T-helper 9 cell (primary cell): ENCODE data around the gene HAO2.
"Not testable (repeated sequence)": the region's sequence is repeated elsewhere in the genome, so short reads cannot be mapped to it uniquely, and the experiment has no call there.

Source experiments
- DNase-seq: peaks from one replicate; pipeline ENCODE4 v3.0.0-alpha.2; 2020
- total RNA-seq, 2 donors: gene quantifications; one replicate each; lab custom pipeline; 2026; lab: John Stamatoyannopoulos, UW

HAO2 gene
- 0 reads per million in 2 donors for total RNA-seq

- DNase-seq = no peak
These were observed at the start of gene HAO2 for GRCh38 chr1:119368554-119368953. HAO2 (plus strand) TSS chr1:119368785; CDS start chr1:119381086, 12,301 bp downstream.

DNA sequence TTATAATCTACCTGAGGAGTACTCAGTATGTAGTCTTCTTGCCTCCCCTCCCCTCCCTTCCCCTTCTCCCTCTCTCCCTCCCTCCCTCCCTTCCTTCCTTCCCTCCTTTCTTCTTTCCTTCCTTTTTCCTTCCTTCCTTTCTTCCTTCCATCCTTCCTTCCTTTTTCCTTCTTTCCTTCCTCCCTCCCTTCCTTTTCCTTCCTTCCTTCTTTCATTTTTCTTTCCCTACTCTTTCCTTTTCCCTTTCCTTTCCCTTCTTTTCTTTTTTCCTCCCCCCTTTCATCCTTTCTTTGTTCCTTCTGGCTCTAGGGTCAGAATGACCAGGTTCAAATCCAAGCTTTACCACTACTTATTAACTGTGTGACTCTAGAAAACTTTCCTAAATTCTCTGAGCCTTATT lies 48.5 kb upstream of the HAO2 start:
- DNase-seq = no peak

- no peak for DNase-seq
These were observed 46.7 kb upstream of the HAO2 start for GRCh38 chr1:119321666-119322419.

- no peak for DNase-seq
These were observed 45.2 kb upstream of the HAO2 start for GRCh38 chr1:119323216-119323982.

GRCh38 chr1:119324198-119324597 lies 44.4 kb upstream of the HAO2 start:
- DNase-seq = no peak

DNA sequence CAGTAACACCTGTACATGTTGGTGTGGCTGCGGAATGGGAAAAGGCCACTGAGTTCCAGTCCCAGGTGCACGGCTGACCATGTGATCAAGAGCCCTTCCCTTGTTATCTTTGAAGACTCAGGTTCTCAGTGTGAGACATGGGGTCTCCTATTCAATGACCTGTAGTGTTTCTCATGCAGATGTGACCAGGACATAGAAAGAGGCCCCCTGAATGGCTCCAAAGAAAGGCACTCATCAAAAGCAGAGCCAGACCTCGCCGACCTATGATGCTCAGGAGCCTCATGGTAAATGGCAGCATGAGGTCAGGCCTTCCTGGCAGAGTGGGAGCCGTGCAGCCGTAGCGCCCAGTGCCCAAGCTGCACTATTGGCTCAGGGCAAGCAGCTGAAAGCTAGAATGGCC lies 42.3 kb upstream of the HAO2 start:
- DNase-seq = no peak

- DNase-seq = no peak
These were observed 41.5 kb upstream of the HAO2 start for GRCh38 chr1:119327094-119327449.

DNA sequence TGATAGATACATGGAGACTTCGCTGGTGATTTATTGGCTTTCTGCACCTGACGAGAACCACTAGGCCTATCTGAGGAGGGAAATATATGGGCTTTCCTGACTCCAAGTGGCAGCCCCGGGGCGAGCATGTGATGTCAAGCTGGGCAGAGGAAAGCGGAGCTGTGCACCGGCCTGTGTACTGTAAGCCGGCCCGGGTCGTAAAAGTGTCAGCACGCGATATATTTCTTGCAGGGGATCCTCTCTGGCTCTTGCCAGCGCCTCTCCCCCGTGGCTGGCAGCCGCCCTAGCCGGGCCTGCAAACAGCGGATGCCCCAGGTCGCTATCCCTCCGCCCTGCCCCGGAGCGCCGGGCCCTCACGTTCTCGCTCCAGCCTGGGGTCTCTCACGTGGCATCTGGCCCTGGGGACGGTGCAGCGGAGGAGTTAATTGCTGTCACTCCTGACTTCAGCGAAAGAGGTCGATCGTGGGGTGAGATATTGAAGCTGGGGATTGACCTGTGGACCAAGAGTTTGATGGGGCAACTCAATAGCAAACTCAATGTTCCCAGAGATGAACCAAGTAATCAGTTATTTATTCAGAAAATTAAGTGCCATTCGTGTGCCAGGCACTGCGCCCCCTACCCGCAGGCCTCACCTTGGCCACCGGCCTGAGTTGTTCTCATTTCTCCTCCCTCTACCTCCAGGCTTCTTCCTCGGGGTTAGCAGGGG lies 41.0 kb upstream of the HAO2 start:
- no peak for DNase-seq

DNA sequence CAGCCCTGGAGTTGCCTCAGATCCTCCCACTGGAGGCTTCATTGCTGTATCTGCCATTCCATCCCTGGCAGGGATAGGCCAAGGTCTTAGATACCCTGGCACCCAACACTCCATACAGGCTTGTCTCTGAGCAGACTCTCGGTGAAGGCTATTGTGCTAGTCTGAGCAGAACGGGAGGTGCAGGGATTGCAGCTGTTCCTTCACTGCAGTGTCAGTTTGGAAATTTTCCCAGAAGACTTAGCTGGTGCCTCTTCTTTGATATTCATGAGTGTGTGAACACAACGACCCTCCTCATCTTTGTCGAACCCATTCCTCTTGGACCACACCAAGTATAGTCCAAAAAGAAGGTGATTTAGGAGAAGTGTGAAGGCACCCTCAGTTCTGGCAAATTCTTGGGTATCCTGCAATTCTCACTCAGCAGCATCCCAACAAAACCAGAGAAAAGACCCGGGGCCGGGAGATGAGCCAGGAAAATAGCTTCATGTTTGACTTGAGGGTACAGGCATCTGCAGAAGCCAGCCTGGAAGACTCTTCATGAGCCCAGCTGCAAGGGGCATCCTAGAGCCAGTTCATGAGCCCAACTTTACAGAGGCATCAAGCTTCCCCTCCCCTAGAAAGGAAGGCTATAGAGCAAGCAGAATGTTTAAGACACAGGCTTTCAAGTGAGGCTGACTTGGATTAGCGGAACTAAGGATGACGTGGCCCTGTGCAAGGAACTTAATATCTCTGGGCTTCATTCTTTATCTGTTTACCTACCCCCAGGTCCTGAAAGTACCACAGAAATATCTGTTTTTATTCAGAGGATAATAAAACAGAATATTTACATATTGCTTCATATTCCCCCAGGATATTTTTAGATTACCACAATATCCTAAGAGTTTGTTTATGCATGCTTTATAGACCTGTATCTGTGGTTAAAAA lies 38.8 kb upstream of the HAO2 start:
- no peak for DNase-seq

DNA sequence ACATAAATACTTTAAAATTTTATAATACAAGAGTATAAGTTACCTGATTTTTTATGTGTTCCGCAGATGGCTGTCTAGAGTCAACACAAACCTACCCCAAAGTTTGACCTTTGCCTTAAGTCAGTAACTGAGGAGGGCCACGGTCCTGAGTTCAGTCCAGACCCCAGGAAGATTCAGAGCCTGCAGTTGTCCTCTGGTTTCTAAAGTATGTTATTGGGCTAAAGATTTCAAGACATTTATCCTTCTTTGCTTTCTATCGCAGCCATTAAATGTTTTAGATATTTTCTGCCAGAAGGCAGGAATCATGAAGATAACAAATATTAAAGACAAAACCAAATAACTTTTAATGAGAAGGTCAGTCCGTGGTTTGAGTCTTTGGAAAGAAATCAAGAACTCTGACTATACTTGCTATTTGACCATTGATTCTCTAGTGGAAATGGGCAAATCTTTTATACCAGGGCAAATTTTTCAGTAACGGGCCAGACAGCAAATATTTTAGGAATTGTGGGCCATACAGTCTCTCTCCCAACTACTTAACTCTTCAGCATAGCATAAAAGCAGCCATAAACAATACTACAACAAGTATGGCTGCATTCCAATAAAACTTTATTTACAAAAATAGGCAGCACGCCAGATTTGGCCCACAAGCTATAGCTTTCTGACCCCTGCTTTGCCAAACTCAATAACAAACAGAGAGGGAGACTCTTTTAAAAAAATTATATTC lies 38.0 kb upstream of the HAO2 start:
- no peak for DNase-seq

DNA sequence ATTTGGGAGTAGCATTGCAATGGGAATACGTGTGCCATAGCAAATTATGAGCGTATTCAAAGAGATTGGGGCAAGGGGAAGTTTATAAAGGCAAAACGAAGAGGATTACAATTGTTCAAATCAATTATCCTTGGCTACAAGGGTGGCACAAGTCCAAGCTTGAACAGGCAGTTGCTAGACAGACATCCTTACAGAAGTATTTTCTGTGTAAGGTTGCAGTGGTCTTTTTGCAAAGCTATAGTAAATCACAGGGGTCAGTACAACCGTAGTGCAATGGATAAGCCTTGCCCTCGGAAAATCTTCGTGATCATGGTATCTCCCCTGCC lies 37.4 kb upstream of the HAO2 start:
- no peak for DNase-seq

DNA sequence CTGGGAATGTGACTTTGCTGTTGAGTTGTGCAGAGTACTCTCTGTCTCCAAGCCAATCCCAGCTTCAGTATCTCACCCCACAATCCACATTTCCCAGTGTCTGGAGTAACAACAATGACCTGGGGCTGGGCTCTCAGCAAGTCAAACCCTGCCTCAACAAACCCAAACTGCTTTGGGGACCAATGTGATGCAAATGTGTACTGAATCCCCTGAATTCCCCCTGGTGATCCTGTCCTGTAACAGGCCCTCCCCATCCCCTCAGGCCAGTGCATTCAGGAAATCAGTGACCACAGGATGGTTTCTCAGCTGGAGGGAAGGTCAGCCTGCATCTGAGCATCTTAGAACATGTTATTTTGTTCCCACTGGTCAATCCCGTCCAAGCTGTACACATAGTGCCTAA lies 36.7 kb upstream of the HAO2 start:
- DNase-seq = no peak

GRCh38 chr1:119332622-119333021 lies 36.0 kb upstream of the HAO2 start:
- no peak for DNase-seq

DNA sequence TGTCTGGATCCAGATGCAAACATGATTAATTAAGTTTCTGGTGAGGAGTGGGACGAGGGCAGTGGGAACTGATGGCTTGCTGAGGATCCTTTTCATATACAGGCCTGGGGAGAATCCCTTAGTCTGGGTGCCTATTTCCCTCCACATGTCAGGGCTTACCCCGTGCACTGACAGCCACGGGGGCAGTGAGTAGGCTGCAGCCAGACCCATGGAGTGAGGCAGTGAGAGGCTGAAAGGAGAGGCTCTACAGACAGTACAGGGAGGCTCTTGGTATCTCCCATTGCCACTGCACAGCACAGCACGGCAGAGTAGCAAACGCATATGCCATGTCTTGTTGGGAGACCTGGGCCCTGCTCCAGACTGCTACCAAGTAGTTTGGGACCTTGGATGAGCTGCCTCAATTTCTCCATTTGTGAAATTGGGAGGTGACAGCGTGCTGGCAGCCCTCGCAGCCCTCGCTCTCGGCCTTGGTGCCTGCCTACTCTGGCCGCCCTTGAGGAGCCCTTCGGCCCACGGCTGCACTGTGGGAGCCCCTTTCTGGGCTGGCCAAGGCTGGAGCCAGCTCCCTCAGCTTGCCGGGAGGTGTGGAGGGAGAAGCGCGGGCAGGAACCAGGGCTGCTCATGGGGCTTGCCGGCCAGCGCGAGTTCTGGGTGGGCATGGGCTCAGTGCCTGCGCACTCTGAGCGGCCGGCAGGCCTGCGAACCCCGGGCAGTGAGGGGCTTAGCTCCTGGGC lies 35.3 kb upstream of the HAO2 start:
- no peak for DNase-seq

- not testable (repeated sequence) for DNase-seq
These were observed 34.7 kb upstream of the HAO2 start for GRCh38 chr1:119333897-119334250.

- DNase-seq = no peak
These were observed 31.7 kb upstream of the HAO2 start for GRCh38 chr1:119336848-119337247.

DNA sequence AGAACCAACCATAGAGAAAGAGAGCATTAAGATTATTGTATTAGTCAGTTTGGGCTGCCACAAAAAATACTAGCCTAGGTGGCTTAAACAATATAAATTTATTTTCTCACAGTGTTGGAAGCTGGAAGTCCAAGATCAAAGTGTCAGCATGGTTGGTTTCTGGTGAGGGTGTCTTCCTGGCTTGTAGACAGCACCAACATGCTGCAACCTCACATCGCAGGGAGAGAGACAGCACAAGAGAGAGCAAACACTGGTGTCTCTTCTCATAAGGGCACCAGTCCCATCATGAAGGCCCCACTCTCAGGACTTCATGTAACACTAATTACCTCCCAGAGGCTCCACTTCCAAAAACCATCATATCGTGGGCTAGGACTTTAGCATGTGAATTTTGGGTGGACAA lies 30.6 kb upstream of the HAO2 start:
- no peak for DNase-seq

GRCh38 chr1:119338757-119339156 lies 29.8 kb upstream of the HAO2 start:
- no peak for DNase-seq

- DNase-seq = no peak
These were observed 27.7 kb upstream of the HAO2 start for GRCh38 chr1:119340861-119341261.

GRCh38 chr1:119341372-119341947 lies 27.1 kb upstream of the HAO2 start:
- no peak for DNase-seq

DNA sequence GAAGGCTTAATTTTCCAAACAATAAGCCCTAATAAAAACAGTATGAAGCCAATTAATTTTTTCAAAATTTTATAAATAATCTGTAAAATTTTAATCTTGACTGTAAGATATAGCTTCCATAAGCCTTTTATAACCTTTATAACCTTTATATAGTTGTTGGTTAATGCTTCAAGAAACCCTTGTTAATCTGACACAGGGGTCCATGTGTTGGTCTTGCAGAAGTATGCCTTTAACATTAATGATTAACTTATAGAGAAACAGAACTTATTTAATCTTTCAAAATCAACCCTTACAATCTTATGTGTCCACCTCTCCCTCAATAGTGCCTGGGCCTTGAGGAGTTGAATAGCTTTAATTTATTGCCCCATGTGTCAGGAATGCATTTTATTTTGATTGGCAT lies 23.2 kb upstream of the HAO2 start:
- no peak for DNase-seq
